ENCODE data around the gene MRPL2. TPM values are rescaled to one million over a fixed set of nuclear protein-coding genes. Genes with fewer than 3 reads are reported as not detected.

The MRPL2 gene
- total and polyA plus RNA-seq, 2 of the 8 experiments (the other 6 are each of a cell fraction or from before 2014, with no cell fraction given), result 58.7 to 99.9 TPM

DNA sequence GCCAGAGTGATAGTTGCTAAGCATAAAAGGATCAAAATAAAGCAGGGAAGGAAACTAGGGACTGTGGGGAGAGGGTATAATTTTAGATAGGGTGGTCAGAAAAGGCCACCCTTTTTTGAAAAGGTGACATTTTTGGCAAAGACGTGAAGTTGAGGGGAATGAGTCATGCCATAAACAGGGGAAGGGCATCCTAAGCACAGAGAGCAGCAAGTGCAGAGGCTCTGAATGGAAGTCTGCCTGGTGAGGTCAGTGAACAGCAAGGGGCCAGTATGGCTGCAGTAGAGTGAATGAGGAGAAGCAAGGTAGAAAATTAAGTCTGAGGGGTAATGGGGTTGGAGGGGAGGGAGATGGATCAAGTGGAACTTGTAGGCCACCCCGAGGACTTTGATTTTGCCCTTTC is 2.6 kb upstream of the MRPL2 start:
- Histone ChIP-seq H4K5ac (ENCODE audit: insufficient read length, low read depth, low read length) (no peak overlapping the region), H3K23ac (ENCODE audit: insufficient read length) (no peak overlapping the region), H2BK5ac (ENCODE audit: low read depth, low read length) (no peak overlapping the region), H2AK5ac (ENCODE audit: low read depth, low read length) (no peak overlapping the region), H3K18ac (ENCODE audit: extremely low read depth, low read length) (no peak overlapping the region), H2BK120ac (replicated peaks; ENCODE audit: low read depth, low read length) (no peak overlapping the region), H2BK15ac (ENCODE audit: low read length) (no peak overlapping the region), H3K9ac (replicated peaks in 1 of 4; ENCODE audit: extremely low read depth in 1 of 4, low read depth in 3 of 4, low read length in 3 of 4) (no peak overlapping the region), H3K56ac (replicated peaks; ENCODE audit: insufficient read length, low read depth, low read length) (no peak overlapping the region), H3K36me3 (ENCODE audit: control insufficient read depth in 2 of 4, insufficient read depth in 4 of 4, low read length in 3 of 4) (peaks cover 0 to 4% (median 1%) of the 10 kb centered on the region in 4 experiments; a peak in 4 of 8 replicates), H3K27ac (ENCODE audit: low read depth, low read length) (no peak overlapping the region), H3K79me2 (ENCODE audit: control insufficient read depth in 1 of 2, insufficient read depth in 2 of 2, low read length in 2 of 2) (peaks cover 6 to 16% of the 10 kb centered on the region in 2 experiments; a peak in 3 of 4 replicates), H2BK20ac (ENCODE audit: low read length) (no peak overlapping the region), H4K20me1 (replicated peaks in 1 of 2; ENCODE audit: control insufficient read depth in 1 of 2, insufficient read depth in 2 of 2, low read length in 2 of 2) (no peaks in the 10 kb centered on the region), H2AFZ (ENCODE audit: low read length) (no peak overlapping the region), H4K91ac (replicated peaks; ENCODE audit: insufficient read length, low read length) (no peak overlapping the region), H3K4me3 (ENCODE audit: extremely low read depth in 1 of 4, insufficient read depth in 2 of 4, low read depth in 3 of 4, low read length in 4 of 4) (no peak overlapping the region), H3K27me3 (replicated peaks in 1 of 4; ENCODE audit: control insufficient read depth in 3 of 4, extremely low read depth in 1 of 4, insufficient read depth in 3 of 4, low read length in 3 of 4) (no peaks in the 10 kb centered on the region), H3K4me1 (replicated peaks in 1 of 4; ENCODE audit: control insufficient read depth in 3 of 4, insufficient read depth in 4 of 4, low read length in 3 of 4) (peaks cover 4 to 10% (median 5%) of the 10 kb centered on the region in 4 experiments; a peak in 5 of 7 replicates), H3K23me2 (ENCODE audit: low read depth, low read length) (peaks cover 10% of the 10 kb centered on the region; the same call in 1 of the 2 replicates), H4K8ac (ENCODE audit: extremely low read depth, insufficient read depth, low read length) (no peak overlapping the region), H2BK12ac (ENCODE audit: low read depth, low read length) (no peak overlapping the region), H3K4me2 (ENCODE audit: insufficient read depth in 1 of 2, low read depth in 2 of 2, low read length in 2 of 2) (no peak overlapping the region), H3K9me3 (ENCODE audit: insufficient read depth in 2 of 2, low read depth in 1 of 2, low read length in 1 of 2) (no peaks in the 10 kb centered on the region), H3K14ac (ENCODE audit: insufficient read length) (no peak overlapping the region), H3K79me1 (ENCODE audit: low read depth, low read length) (peaks cover 10% of the 10 kb centered on the region), H3K4ac (replicated peaks; ENCODE audit: insufficient read length, low read depth, low read length) (no peak overlapping the region)
- POLR2A ChIA-PET (ENCODE audit: partially characterized antibody), result interaction anchor here (1.2 kb wide), 1 partner anchor 10 kb away, joined by 5 read pairs; no protein-coding TSS in a partner anchor
- DNase-seq (ENCODE audit: low read depth in 1 of 2, low spot score in 2 of 2) (no peak), FAIRE-seq (no peak)
- WGBS, 2 experiments (ENCODE audit: extremely low coverage in 1 of 2, insufficient coverage in 1 of 2, insufficient read length in 1 of 2, insufficient replicate concordance in 2 of 2, low coverage in 1 of 2, low lambda C conversion rate in 2 of 2, missing lambda C conversion rate in 1 of 2), result 85% methylated on average over 2 of the region's 2 CpGs; no CpG with 5 or more reads in 1 of the 2 experiments
- CTCF ChIA-PET (ENCODE audit: partially characterized antibody), result interaction anchor here (2.0 kb wide), 1 partner anchor 9 kb away, joined by 7 read pairs; no protein-coding TSS in a partner anchor
- no peak for TF ChIP-seq FOSL1 (IDR thresholded peaks at IDR 0.05; ENCODE audit: insufficient read depth, low read depth, low read length)
- TF ChIP-seq, protein P1, sequence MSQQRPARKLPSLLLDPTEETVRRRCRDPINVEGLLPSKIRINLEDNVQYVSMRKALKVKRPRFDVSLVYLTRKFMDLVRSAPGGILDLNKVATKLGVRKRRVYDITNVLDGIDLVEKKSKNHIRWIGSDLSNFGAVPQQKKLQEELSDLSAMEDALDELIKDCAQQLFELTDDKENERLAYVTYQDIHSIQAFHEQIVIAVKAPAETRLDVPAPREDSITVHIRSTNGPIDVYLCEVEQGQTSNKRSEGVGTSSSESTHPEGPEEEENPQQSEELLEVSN (IDR thresholded peaks at IDR 0.05), result no peak
- TF ChIP-seq, protein P2, sequence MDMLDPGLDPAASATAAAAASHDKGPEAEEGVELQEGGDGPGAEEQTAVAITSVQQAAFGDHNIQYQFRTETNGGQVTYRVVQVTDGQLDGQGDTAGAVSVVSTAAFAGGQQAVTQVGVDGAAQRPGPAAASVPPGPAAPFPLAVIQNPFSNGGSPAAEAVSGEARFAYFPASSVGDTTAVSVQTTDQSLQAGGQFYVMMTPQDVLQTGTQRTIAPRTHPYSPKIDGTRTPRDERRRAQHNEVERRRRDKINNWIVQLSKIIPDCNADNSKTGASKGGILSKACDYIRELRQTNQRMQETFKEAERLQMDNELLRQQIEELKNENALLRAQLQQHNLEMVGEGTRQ (IDR thresholded peaks at IDR 0.05; ENCODE audit: low read length), result no peak
- no peak for TF ChIP-seq GABPA (IDR thresholded peaks at IDR 0.05; ENCODE audit: borderline replicate concordance, insufficient read depth, low read length)
- TF ChIP-seq JUND (IDR thresholded peaks at IDR 0.05; ENCODE audit: low read length), result no peak
- no peak for TF ChIP-seq SIN3A (conservative IDR thresholded peaks at IDR 0.05 in 1 of 2, IDR thresholded peaks at IDR 0.05 in 1 of 2; ENCODE audit: low read depth in 1 of 2, low read length in 2 of 2)
